Breast epithelium (tissue), 4 donors: ENCODE data around the gene LANCL2. TPM values are rescaled to one million over a fixed set of nuclear protein-coding genes. Genes with fewer than 3 reads are reported as not detected.

ENCODE experiments used
- DNase-seq, 2 donors: peaks; one replicate each; pipeline ENCODE4 v3.0.0-alpha.2; 2019; ENCODE audit warnings: low spot score in 2 of 2
- H3K27ac ChIP-seq, 2 donors: fragments of 200-600 bp; sonication (generic) in 1 of 2; one replicate each; pipeline ENCODE4 v1.5.1; 2016 to 2019; ENCODE audit warnings: mild to moderate bottlenecking in 1 of 2
- H3K27me3 ChIP-seq, 2 donors: fragments of 200-600 bp; sonication (generic) in 1 of 2; one replicate each; pipeline versions ENCODE4 v1.5.1 to v1.6.0; 2017 to 2019; ENCODE audit warnings: control low read depth in 1 of 2, mild to moderate bottlenecking in 1 of 2
- H3K36me3 ChIP-seq: fragments of 200-600 bp; one replicate; pipeline ENCODE4 v1.5.1; 2019
- H3K4me1 ChIP-seq, 2 donors: fragments of 200-600 bp; sonication (generic); one replicate each; pipeline ENCODE4 v1.5.1; 2016 to 2019; ENCODE audit warnings: control low read depth in 1 of 2
- H3K4me3 ChIP-seq, 3 donors: fragments of 200-600 bp; sonication (generic); 1 replicate in 2 of 3; 2 replicates in 1 of 3; pipeline ENCODE4 v1.5.1; 2016 to 2019; ENCODE audit warnings: mild to moderate bottlenecking in 3 of 3, moderate library complexity in 2 of 3
- H3K9me3 ChIP-seq, 2 donors: fragments of 200-600 bp; sonication (generic) in 1 of 2; one replicate each; pipeline ENCODE4 v1.5.1; 2016 to 2019; ENCODE audit warnings: control low read depth in 1 of 2
- POLR2A ChIP-seq: fragments of 450-650 bp; IDR thresholded peaks from one replicate; pipeline ENCODE4 v1.6.1; 2016; ENCODE audit warnings: antibody characterized with exemption, mild to moderate bottlenecking, moderate library complexity
- POLR2AphosphoS5 ChIP-seq, 3 donors: sonication (generic); formaldehyde crosslinking; IDR thresholded peaks; one replicate each; pipeline ENCODE4 v1.6.1; 2017; ENCODE audit warnings: antibody characterized with exemption in 3 of 3
- intact Hi-C: fragments of 100-400 bp; cut with DNase I; formaldehyde crosslinking; loops from one replicate; pipeline ENCODE4 v1.15.1; 2023; ENCODE audit warnings: low total_unique reads
- total RNA-seq, 3 donors: library from RNA; depleted of rRNA; stranded (reverse); fragments of >200 nt; gene quantifications; one replicate each; pipeline ENCODE4 v1.1.0, GENCODE V29; 2016
- TF ChIP-seq, protein P1 (sequence below), 3 donors: fragments of 450-650 bp; IDR thresholded peaks; one replicate each; pipeline ENCODE4 v1.5.1; 2016 to 2017; ENCODE audit warnings: antibody characterized with exemption in 3 of 3, mild to moderate bottlenecking in 3 of 3, moderate library complexity in 3 of 3

Gene LANCL2
- total RNA-seq, 3 donors from 2014 or later: 11.8 to 22.4 (median 20.2) TPM

DNA sequence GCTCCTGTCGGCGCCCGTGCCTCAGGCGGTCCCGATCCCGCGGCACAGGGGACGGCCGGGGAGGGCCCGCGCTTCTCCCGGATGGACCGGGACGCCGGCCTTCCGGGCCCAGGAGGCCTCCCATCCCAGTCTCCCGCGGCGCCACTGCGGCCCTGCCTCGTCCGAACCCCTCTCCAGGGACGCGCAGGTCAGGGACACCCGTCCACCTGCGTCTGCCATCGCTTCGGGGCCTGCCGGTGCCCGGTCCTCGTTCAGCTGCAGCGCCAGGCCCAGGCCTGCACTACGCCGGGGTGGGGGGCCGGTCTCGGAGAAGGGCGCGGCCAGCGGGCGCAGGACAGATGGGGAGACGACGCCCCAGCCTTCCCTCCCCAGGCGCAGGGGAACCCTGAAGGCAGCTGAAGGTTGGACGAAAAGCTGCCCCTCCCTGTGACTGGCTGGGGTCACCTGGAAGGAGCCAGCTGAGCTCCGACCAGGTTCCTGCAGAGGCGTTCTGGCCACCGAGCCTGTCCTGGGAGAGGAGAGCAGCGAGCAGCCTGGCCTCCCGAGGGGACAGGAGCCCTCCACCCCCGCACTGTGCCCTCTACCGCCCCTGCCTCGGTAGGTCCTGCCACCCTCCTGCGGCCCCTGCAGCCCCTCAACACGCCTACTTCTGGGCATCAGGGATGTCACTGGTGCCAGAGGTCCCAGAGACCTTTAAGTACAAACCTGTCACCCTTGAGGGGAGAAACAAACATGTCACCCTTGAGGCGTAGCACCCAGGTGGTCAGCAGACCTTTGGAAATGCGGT, 84.3 kb downstream of the LANCL2 start:
- intact Hi-C loops: no loop called here

DNA sequence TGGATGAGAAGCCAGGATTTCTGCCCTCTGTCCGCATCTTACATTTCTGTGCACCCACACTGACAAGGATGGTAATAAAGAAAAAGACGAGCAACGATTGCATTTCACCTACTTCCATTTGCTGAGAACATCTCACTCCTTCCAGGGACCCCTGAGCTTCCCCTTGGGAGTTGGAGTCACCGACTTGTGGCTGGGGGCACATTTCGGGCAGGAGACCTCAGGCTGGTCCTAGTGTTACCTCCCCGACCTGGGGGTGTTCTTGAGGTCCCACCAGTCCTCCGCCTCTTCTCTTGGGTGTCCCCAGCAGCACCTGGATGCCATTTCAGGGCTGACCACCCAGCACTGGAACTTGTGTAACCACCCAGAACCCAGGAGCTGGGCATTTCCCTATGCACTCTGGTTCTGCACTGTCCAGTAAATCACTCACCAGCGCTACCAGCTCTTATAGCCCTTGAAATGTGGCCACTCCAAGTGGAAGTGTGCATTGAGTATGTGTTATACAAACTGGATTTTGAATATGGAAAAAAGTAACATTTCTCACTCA, 84.9 kb downstream of the LANCL2 start:
- peaks cover 0 to 12% of the 10 kb centered on the region in 2 donors for H3K27me3 ChIP-seq

More for the DNA sequence above, 84.3 kb downstream of the LANCL2 start:
- Histone ChIP-seq H3K27me3 (peaks cover 0 to 12% of the 10 kb centered on the region in 2 donors), H3K27ac (no peak overlapping the region), H3K4me1 (no peaks in the 10 kb centered on the region), H3K4me3 (no peak overlapping the region), H3K36me3 (no peaks in the 10 kb centered on the region), H3K9me3 (no peaks in the 10 kb centered on the region)
- DNase-seq: no peak
- TF ChIP-seq POLR2A: no peak
- TF ChIP-seq, protein P1, sequence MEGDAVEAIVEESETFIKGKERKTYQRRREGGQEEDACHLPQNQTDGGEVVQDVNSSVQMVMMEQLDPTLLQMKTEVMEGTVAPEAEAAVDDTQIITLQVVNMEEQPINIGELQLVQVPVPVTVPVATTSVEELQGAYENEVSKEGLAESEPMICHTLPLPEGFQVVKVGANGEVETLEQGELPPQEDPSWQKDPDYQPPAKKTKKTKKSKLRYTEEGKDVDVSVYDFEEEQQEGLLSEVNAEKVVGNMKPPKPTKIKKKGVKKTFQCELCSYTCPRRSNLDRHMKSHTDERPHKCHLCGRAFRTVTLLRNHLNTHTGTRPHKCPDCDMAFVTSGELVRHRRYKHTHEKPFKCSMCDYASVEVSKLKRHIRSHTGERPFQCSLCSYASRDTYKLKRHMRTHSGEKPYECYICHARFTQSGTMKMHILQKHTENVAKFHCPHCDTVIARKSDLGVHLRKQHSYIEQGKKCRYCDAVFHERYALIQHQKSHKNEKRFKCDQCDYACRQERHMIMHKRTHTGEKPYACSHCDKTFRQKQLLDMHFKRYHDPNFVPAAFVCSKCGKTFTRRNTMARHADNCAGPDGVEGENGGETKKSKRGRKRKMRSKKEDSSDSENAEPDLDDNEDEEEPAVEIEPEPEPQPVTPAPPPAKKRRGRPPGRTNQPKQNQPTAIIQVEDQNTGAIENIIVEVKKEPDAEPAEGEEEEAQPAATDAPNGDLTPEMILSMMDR (IDR thresholded peaks at IDR 0.05): no peak

DNA sequence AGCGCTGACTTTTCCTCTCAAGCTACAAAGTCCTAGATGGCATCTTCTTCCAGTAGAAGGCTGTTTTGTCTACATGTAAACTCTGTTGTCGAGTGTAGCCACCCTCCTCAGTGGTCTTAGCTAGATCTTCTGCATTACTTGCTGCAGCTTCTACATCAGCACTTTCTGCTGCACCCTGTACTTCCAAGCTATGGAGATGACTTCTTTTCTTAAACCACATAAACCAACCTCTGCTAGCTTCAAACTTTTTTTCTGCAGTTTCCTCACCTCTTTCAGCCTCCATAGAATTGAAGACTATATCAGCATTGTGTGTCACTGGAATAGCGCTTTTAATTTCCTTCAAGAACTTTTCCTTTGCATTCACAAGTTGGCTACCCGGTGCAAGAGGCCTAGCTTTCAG, 87.8 kb downstream of the LANCL2 start:
- no peaks in the 10 kb centered on the region for H3K36me3 ChIP-seq
- H3K27ac ChIP-seq: no peak overlapping the region
- peaks cover 0 to 10% of the 10 kb centered on the region in 2 donors for H3K9me3 ChIP-seq
- intact Hi-C loops: no loop called here
- H3K27me3 ChIP-seq: peaks cover 0 to 12% of the 10 kb centered on the region in 2 donors
- H3K4me1 ChIP-seq: no peaks in the 10 kb centered on the region
- DNase-seq: no peak
- H3K4me3 ChIP-seq: no peak overlapping the region
- TF ChIP-seq POLR2A: no peak
- TF ChIP-seq POLR2AphosphoS5 (IDR thresholded peaks at IDR 0.05): no peak
- TF ChIP-seq, protein P1 (IDR thresholded peaks at IDR 0.05): no peak

More for the DNA sequence above, 84.9 kb downstream of the LANCL2 start:
- TF ChIP-seq POLR2AphosphoS5 (IDR thresholded peaks at IDR 0.05): no peak
- TF ChIP-seq POLR2A: no peak
- TF ChIP-seq, protein P1 (IDR thresholded peaks at IDR 0.05): no peak
- DNase-seq: no peak
- H3K4me1 ChIP-seq: no peaks in the 10 kb centered on the region
- no peak overlapping the region for H3K27ac ChIP-seq
- intact Hi-C loops: no loop called here
- H3K4me3 ChIP-seq: no peak overlapping the region
- no peaks in the 10 kb centered on the region for H3K36me3 ChIP-seq
- no peaks in the 10 kb centered on the region for H3K9me3 ChIP-seq

DNA sequence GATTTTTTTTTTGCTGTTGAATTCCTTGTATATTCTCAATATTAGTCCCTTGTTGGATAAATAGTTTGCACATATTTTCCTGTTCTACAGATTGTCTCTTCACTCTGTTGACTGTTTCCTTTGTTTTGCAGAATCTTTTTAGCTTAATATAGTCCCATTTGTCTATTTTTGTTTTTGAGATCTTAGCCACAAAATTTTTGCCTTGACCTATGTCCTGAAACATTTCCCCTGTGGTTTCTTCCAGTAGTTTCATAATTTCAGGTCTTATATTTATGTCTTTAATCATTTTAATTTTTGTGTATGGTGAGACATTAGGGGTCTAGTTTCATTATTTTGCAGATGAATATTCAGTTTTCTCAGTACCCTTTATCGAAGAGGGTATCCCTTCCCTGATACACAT, 92.7 kb downstream of the LANCL2 start:
- H3K27me3 ChIP-seq: no peaks in the 10 kb centered on the region
- H3K9me3 ChIP-seq: peaks cover 4 to 17% of the 10 kb centered on the region in 2 donors
- no peak overlapping the region for H3K4me3 ChIP-seq
- H3K36me3 ChIP-seq: no peaks in the 10 kb centered on the region
- DNase-seq: no peak
- TF ChIP-seq, protein P1 (IDR thresholded peaks at IDR 0.05): no peak
- TF ChIP-seq POLR2AphosphoS5 (IDR thresholded peaks at IDR 0.05) (no peak), POLR2A (no peak)
- H3K4me1 ChIP-seq: no peaks in the 10 kb centered on the region
- intact Hi-C loops: no loop called here
- no peak overlapping the region for H3K27ac ChIP-seq

DNA sequence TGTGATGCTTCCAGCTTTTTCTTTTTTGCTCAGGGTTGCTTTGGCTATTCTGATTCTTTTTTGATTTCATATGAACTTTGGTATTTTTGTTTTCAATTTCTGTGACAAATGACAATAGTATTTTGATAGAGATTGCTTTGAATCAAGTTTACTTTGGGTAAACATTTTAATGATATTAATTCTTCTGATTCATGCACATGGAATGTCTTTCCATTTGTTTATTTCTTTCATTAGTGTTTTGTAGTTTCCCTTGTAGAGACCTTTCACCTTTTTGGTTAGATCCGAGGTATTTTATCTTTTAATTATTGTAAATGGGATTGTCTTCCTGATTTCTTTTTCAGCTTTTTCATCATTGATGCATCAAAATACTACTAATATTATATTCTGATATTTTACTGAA, 93.2 kb downstream of the LANCL2 start:
- Histone ChIP-seq H3K27ac (no peak overlapping the region), H3K4me3 (no peak overlapping the region), H3K27me3 (no peaks in the 10 kb centered on the region), H3K36me3 (no peaks in the 10 kb centered on the region), H3K4me1 (no peaks in the 10 kb centered on the region), H3K9me3 (peaks cover 4 to 17% of the 10 kb centered on the region in 2 donors)
- DNase-seq: no peak
- intact Hi-C loops: no loop called here
- TF ChIP-seq POLR2A (no peak), POLR2AphosphoS5 (IDR thresholded peaks at IDR 0.05) (no peak)
- TF ChIP-seq, protein P1 (IDR thresholded peaks at IDR 0.05): no peak
